Ovary (tissue), 3 donors: ENCODE measurements around the gene SLC39A3.

Source experiments
- POLR2A ChIP-seq: fragments of 450-650 bp; IDR thresholded peaks from one replicate; pipeline ENCODE4 v1.6.1; 2017; ENCODE audit warnings: antibody characterized with exemption, mild to moderate bottlenecking, moderate library complexity
- TF ChIP-seq, protein P1 (sequence below), 3 donors: fragments of 450-650 bp in 2 of 3; fragments of 200-600 bp in 1 of 3; IDR thresholded peaks; one replicate each; pipeline versions ENCODE4 v1.5.1 to v1.8.0; 2016 to 2022; ENCODE audit warnings: antibody characterized with exemption in 3 of 3, mild to moderate bottlenecking in 1 of 3
- donor health status: DM: no; HTN: no; CAD: no.

DNA sequence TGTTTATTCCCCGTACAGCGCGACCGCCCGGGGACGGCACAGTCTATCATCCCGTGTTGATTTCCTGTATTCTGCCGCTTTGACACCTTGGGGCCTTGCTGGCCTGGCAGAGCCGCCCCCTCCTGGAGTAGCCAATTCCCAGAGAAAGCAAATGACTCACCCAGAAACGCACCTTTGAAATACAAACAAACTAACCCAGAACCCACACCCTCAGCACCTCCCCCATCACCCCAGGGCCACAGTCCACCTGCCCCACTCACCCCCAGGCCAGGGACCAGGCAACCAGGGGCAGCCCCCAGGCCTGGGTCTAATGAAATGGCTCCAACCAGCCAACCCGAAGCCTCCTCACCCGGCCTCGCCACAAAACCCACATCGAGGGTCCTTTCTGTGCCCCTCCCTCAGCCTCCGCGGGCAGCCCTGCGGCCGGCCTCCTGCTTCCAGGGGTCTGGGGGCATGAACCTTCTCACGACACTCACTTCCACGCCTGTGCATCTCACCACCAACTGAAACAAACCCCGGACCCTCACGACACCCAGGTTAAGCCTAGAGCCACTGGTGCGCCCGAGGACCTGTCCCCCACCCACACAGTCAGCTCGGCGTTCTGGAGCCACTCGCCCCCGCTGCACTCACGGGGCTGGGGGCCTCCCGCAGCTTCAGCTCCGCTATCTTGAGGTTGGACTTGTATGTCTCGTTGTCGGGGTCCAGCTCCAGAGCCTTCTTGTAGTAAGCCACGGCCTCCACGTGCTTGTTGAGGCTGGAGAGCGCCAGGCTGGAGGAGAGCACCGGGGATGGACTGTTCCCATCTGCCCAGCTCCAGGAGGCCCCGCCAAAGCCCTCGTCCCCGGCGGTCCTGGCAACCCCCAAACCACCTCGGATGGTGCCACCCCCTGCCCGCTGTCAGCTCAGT lies 22.3 kb upstream of the SLC39A3 start:
- no peak for TF ChIP-seq POLR2A
- TF ChIP-seq, protein P1, sequence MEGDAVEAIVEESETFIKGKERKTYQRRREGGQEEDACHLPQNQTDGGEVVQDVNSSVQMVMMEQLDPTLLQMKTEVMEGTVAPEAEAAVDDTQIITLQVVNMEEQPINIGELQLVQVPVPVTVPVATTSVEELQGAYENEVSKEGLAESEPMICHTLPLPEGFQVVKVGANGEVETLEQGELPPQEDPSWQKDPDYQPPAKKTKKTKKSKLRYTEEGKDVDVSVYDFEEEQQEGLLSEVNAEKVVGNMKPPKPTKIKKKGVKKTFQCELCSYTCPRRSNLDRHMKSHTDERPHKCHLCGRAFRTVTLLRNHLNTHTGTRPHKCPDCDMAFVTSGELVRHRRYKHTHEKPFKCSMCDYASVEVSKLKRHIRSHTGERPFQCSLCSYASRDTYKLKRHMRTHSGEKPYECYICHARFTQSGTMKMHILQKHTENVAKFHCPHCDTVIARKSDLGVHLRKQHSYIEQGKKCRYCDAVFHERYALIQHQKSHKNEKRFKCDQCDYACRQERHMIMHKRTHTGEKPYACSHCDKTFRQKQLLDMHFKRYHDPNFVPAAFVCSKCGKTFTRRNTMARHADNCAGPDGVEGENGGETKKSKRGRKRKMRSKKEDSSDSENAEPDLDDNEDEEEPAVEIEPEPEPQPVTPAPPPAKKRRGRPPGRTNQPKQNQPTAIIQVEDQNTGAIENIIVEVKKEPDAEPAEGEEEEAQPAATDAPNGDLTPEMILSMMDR (IDR thresholded peaks at IDR 0.05) = no peak
